H1 (cell line): ENCODE data around the gene ZCCHC3. TPM values are rescaled to one million over a fixed set of nuclear protein-coding genes. Genes with fewer than 3 reads are reported as not detected.
A peak's percentile ranks its signal among the peaks of the same experiment; 100 is the strongest.

Source experiments
- CTCF ChIA-PET: fragments of 300-600 bp; sonication (Branson Sonifier 250); formaldehyde crosslinking; loops from one replicate; lab custom pipeline; 2021; ENCODE audit not compliant: partially characterized antibody; lab: Charles Lee
- POLR2A ChIA-PET: fragments of 300-600 bp; sonication (Branson Sonifier 250); formaldehyde crosslinking; loops from one replicate; lab custom pipeline; 2021; ENCODE audit warnings: inconsistent platforms; ENCODE audit not compliant: partially characterized antibody; lab: Charles Lee
- DNase-seq, 2 experiments: peaks; one replicate each; pipeline versions ENCODE4 v3.0.0 to v3.0.0-alpha.2; 2010 to 2022; ENCODE audit warnings: low spot score in 2 of 2, low read depth in 1 of 2, mixed read lengths in 1 of 2
- FAIRE-seq: peaks from 2 replicates; lab custom pipeline; 2011; peaks lifted over from hg19 to GRCh38; lab: Jason Lieb, UNC
- H2AFZ ChIP-seq: 2 replicates; pipeline ENCODE4 v1.8.1; 2012; ENCODE audit warnings: low read length, inconsistent platforms
- H2AK5ac ChIP-seq: 2 replicates; pipeline ENCODE4 v1.6.1; 2013; ENCODE audit warnings: low read depth, low read length
- H2BK120ac ChIP-seq: replicated peaks from 2 replicates; pipeline ENCODE3; 2013; ENCODE audit warnings: low read depth, low read length, inconsistent platforms
- H2BK12ac ChIP-seq: 2 replicates; pipeline ENCODE4 v1.6.1; 2013; ENCODE audit warnings: low read depth, low read length
- H2BK15ac ChIP-seq: 2 replicates; pipeline ENCODE4 v1.6.1; 2013; ENCODE audit warnings: low read length
- H2BK20ac ChIP-seq: 2 replicates; pipeline ENCODE4 v1.6.1; 2013; ENCODE audit warnings: low read length
- H2BK5ac ChIP-seq: 2 replicates; pipeline ENCODE4 v1.6.1; 2013; ENCODE audit warnings: low read depth, low read length
- H3K14ac ChIP-seq: 2 replicates; pipeline ENCODE4 v1.6.1; 2013; ENCODE audit warnings: inconsistent platforms; ENCODE audit not compliant: insufficient read length
- H3K18ac ChIP-seq: 2 replicates; pipeline ENCODE4 v1.6.1; 2013; ENCODE audit warnings: low read length; ENCODE audit errors: extremely low read depth
- H3K23ac ChIP-seq: 2 replicates; pipeline ENCODE4 v1.6.1; 2013; ENCODE audit warnings: inconsistent platforms; ENCODE audit not compliant: insufficient read length
- H3K23me2 ChIP-seq: 2 replicates; pipeline ENCODE4 v1.6.1; 2013; ENCODE audit warnings: low read depth, low read length
- H3K27ac ChIP-seq: 2 replicates; pipeline ENCODE4 v1.6.1; 2011; ENCODE audit warnings: low read depth, low read length, inconsistent platforms
- H3K27me3 ChIP-seq, 4 experiments: replicated peaks in 1 of 4; 1 replicate in 1 of 4; 2 replicates in 3 of 4; pipeline versions ENCODE4 v1.6.1 to v1.8.1; 2011 to 2013; ENCODE audit warnings: low read length in 3 of 4, mild to moderate bottlenecking in 3 of 4, inconsistent platforms in 2 of 4, mixed read lengths in 2 of 4, moderate library complexity in 1 of 4; ENCODE audit not compliant: control insufficient read depth in 3 of 4, insufficient read depth in 3 of 4; ENCODE audit errors: extremely low read depth in 1 of 4
- H3K36me3 ChIP-seq, 4 experiments: 2 replicates each; pipeline versions ENCODE4 v1.6.1 to v1.8.1; 2011 to 2013; ENCODE audit warnings: mild to moderate bottlenecking in 4 of 4, low read length in 3 of 4, moderate library complexity in 2 of 4, control low read depth in 1 of 4, inconsistent platforms in 1 of 4; ENCODE audit not compliant: insufficient read depth in 4 of 4, control insufficient read depth in 2 of 4
- H3K4ac ChIP-seq: replicated peaks from 2 replicates; pipeline ENCODE3; 2013; ENCODE audit warnings: low read length, low read depth, mixed read lengths, inconsistent platforms; ENCODE audit not compliant: insufficient read length
- H3K4me1 ChIP-seq, 4 experiments: replicated peaks in 1 of 4; 1 replicate in 1 of 4; 2 replicates in 3 of 4; pipeline versions ENCODE4 v1.6.1 to v1.8.1; 2011 to 2013; ENCODE audit warnings: low read length in 3 of 4, inconsistent platforms in 2 of 4, mixed read lengths in 1 of 4; ENCODE audit not compliant: insufficient read depth in 4 of 4, control insufficient read depth in 3 of 4
- H3K4me2 ChIP-seq, 2 experiments: 2 replicates each; pipeline versions ENCODE4 v1.6.1 to v1.8.1; 2011 to 2013; ENCODE audit warnings: low read depth in 2 of 2, low read length in 2 of 2, control low read depth in 1 of 2, inconsistent platforms in 1 of 2, mild to moderate bottlenecking in 1 of 2; ENCODE audit not compliant: insufficient read depth in 1 of 2
- H3K4me3 ChIP-seq, 4 experiments: fragments of 200-600, 300-600 bp in 1 of 4; sonication (generic), shearing (Covaris generic), sonication (Bioruptor Twin) in 1 of 4; 2 replicates each; pipeline versions ENCODE4 v1.5.1 to v1.8.1; 2011 to 2016; ENCODE audit warnings: low read length in 4 of 4, low read depth in 3 of 4, control low read depth in 2 of 4, inconsistent platforms in 2 of 4, mild to moderate bottlenecking in 2 of 4, mixed read lengths in 1 of 4, moderate library complexity in 1 of 4; ENCODE audit not compliant: insufficient read depth in 2 of 4; ENCODE audit errors: extremely low read depth in 1 of 4
- H3K56ac ChIP-seq: replicated peaks from 2 replicates; pipeline ENCODE3; 2013; ENCODE audit warnings: low read depth, mild to moderate bottlenecking, mixed read lengths, low read length, inconsistent platforms; ENCODE audit not compliant: insufficient read length
- H3K79me1 ChIP-seq: 2 replicates; pipeline ENCODE4 v1.6.1; 2013; ENCODE audit warnings: low read depth, low read length, control low read depth
- H3K79me2 ChIP-seq, 2 experiments: 2 replicates each; pipeline versions ENCODE4 v1.6.1 to v1.8.1; 2012 to 2013; ENCODE audit warnings: low read length in 2 of 2, mild to moderate bottlenecking in 2 of 2, inconsistent platforms in 1 of 2; ENCODE audit not compliant: insufficient read depth in 2 of 2, control insufficient read depth in 1 of 2
- H3K9ac ChIP-seq, 4 experiments: replicated peaks in 1 of 4; 1 replicate in 1 of 4; 2 replicates in 3 of 4; pipeline versions ENCODE4 v1.6.1 to v1.8.1; 2011 to 2013; ENCODE audit warnings: low read depth in 3 of 4, low read length in 3 of 4, control low read depth in 2 of 4, mild to moderate bottlenecking in 2 of 4, moderate library complexity in 2 of 4, inconsistent platforms in 1 of 4; ENCODE audit errors: extremely low read depth in 1 of 4
- H3K9me3 ChIP-seq, 2 experiments: 2 replicates each; pipeline versions ENCODE4 v1.6.1 to v1.8.1; 2012 to 2013; ENCODE audit warnings: mild to moderate bottlenecking in 2 of 2, moderate library complexity in 2 of 2, control low read depth in 1 of 2, inconsistent platforms in 1 of 2, low read depth in 1 of 2, low read length in 1 of 2, mixed read lengths in 1 of 2; ENCODE audit not compliant: insufficient read depth in 2 of 2
- H4K20me1 ChIP-seq, 2 experiments: replicated peaks in 1 of 2; 2 replicates each; pipeline versions ENCODE3 to v1.8.1; 2011 to 2013; ENCODE audit warnings: inconsistent platforms in 2 of 2, low read length in 2 of 2, mild to moderate bottlenecking in 1 of 2; ENCODE audit not compliant: insufficient read depth in 2 of 2, control insufficient read depth in 1 of 2
- H4K5ac ChIP-seq: 2 replicates; pipeline ENCODE4 v1.6.1; 2013; ENCODE audit warnings: low read length, low read depth, mixed read lengths, inconsistent platforms; ENCODE audit not compliant: insufficient read length
- H4K8ac ChIP-seq: 2 replicates; pipeline ENCODE4 v1.8.0; 2013; ENCODE audit warnings: mild to moderate bottlenecking, moderate library complexity, low read length, inconsistent platforms; ENCODE audit not compliant: insufficient read depth; ENCODE audit errors: extremely low read depth
- H4K91ac ChIP-seq: replicated peaks from 2 replicates; pipeline ENCODE3; 2013; ENCODE audit warnings: low read length, mixed read lengths, inconsistent platforms; ENCODE audit not compliant: insufficient read length
- BRCA1 ChIP-seq: IDR thresholded peaks from 2 replicates; pipeline ENCODE4 v1.6.1; 2012; ENCODE audit warnings: low read depth, low read length, improper control_type of control experiment
- CBX5 ChIP-seq: fragments of 300-800, 300-1000 bp; sonication (generic); IDR thresholded peaks from 2 replicates; pipeline ENCODE4 v1.7.1; 2016; ENCODE audit warnings: antibody characterized with exemption, low read length, low read depth
- CBX8 ChIP-seq: fragments of 300-800, 300-1000 bp; sonication (generic); IDR thresholded peaks from 2 replicates; pipeline ENCODE4 v1.7.1; 2016; ENCODE audit warnings: low read depth, low read length, borderline replicate concordance
- CEBPB ChIP-seq: IDR thresholded peaks from 2 replicates; pipeline ENCODE4 v1.6.1; 2012; ENCODE audit warnings: low read depth, low read length
- HDAC2 ChIP-seq, 2 experiments: fragments of 300-600 bp in 1 of 2; sonication (generic) in 1 of 2; IDR thresholded peaks; 2 replicates each; pipeline ENCODE4 v1.6.1; 2011 to 2012; ENCODE audit warnings: low read depth in 2 of 2, low read length in 2 of 2, mild to moderate bottlenecking in 2 of 2, moderate library complexity in 2 of 2, borderline replicate concordance in 1 of 2, inconsistent platforms in 1 of 2
- JUND ChIP-seq: IDR thresholded peaks from 2 replicates; pipeline ENCODE4 v1.6.1; 2011; ENCODE audit warnings: mild to moderate bottlenecking, improper control_type of control experiment, low read length
- RAD21 ChIP-seq, 2 experiments: IDR thresholded peaks in 1 of 2; conservative IDR thresholded peaks in 1 of 2; 2 replicates each; pipeline ENCODE4 v1.6.1; 2011; ENCODE audit warnings: low read depth in 2 of 2, low read length in 2 of 2, improper control_type of control experiment in 1 of 2, inconsistent platforms in 1 of 2, mild to moderate bottlenecking in 1 of 2, moderate library complexity in 1 of 2
- RFX5 ChIP-seq: IDR thresholded peaks from 2 replicates; pipeline ENCODE4 v1.6.1; 2011; ENCODE audit warnings: low read depth, low read length, improper control_type of control experiment, borderline replicate concordance
- SP2 ChIP-seq: IDR thresholded peaks from 2 replicates; pipeline ENCODE4 v1.6.1; 2012; ENCODE audit warnings: mild to moderate bottlenecking, low read length, inconsistent platforms
- TAF7 ChIP-seq: optimal IDR thresholded peaks from 2 replicates; pipeline ENCODE3; 2011; ENCODE audit warnings: low read depth, mild to moderate bottlenecking, inconsistent platforms, low read length, moderate library complexity, borderline replicate concordance
- WGBS, 2 experiments: shearing (Covaris generic) in 1 of 2; methylation state at CpG; one replicate each; pipeline versions ENCODE4 v1.1.6 to v1.1.7; 2013 to 2015; ENCODE audit warnings: low lambda C conversion rate in 2 of 2, mixed read lengths in 2 of 2, inconsistent platforms in 1 of 2, low coverage in 1 of 2, missing lambda C conversion rate in 1 of 2; ENCODE audit not compliant: insufficient replicate concordance in 2 of 2, insufficient coverage in 1 of 2, insufficient read length in 1 of 2; ENCODE audit errors: extremely low coverage in 1 of 2, missing lambda C conversion rate in 1 of 2; 5-methylcytosine and 5-hydroxymethylcytosine counted together
- polyA plus RNA-seq, 7 experiments: library from polyadenylated mRNA; depleted of rRNA in 3 of 7; stranded (reverse) in 5 of 7; unstranded in 2 of 7; fragments of >200 nt in 5 of 7; fragments of 200-250 nt in 2 of 7; gene quantifications; 1 replicate in 5 of 7; 2 replicates in 1 of 7; 4 replicates in 1 of 7; pipeline versions ENCODE4 v1.2.1 to v1.2.3, GENCODE V29; 2011 to 2013; ENCODE audit warnings: missing spikeins in 2 of 7, mixed read lengths in 2 of 7
- total RNA-seq: library from RNA; stranded (reverse); fragmentation: NEBNext Ultra II Directional; extraction: Animal tissue kit (Norgen Biotek cat#: 25700); gene quantifications from 2 replicates; pipeline ENCODE4 v1.2.1, GENCODE V29; 2021

Gene ZCCHC3
- total and polyA plus RNA-seq, 2 of the 8 experiments (the other 6 are each of a cell fraction or from before 2014, with no cell fraction given) = 33.7 to 52.4 TPM

- no peaks in the 10 kb centered on the region for H3K27me3 ChIP-seq
- peak overlapping the region; percentile 88 for H2BK5ac ChIP-seq
- no peak overlapping the region for H3K23ac ChIP-seq
- peak overlapping the region; percentile 88; the same call in 1 of the 2 replicates for H2BK15ac ChIP-seq
- H3K79me1 ChIP-seq = peaks cover 7% of the 10 kb centered on the region
- H3K9me3 ChIP-seq = no peaks in the 10 kb centered on the region
- H3K36me3 ChIP-seq = peaks cover 0 to 3% (median 0%) of the 10 kb centered on the region in 4 experiments; a peak in 1 of 8 replicates
- H3K4me1 ChIP-seq = peaks cover 4 to 27% (median 17%) of the 10 kb centered on the region in 4 experiments
- H4K8ac ChIP-seq = peak overlapping the region; percentile 21
- peak overlapping the region; percentile 84 to 92 for H3K4me2 ChIP-seq
- FAIRE-seq (no peak), DNase-seq (peak in 1 of 2 experiments; percentile 95)
- no peak overlapping the region for H3K14ac ChIP-seq
- H3K9ac ChIP-seq = peak overlapping the region in 3 of 4 experiments; percentile 62 to 69 (median 67); a peak in 5 of 7 replicates
- H2BK12ac ChIP-seq = peak overlapping the region; percentile 60; the same call in 1 of the 2 replicates
- H4K5ac ChIP-seq = peak overlapping the region; percentile 87
- H4K20me1 ChIP-seq = peaks cover 11 to 17% of the 10 kb centered on the region in 2 experiments
- H2BK20ac ChIP-seq = no peak overlapping the region
- peak overlapping the region; percentile 54 for H3K56ac ChIP-seq
- H3K79me2 ChIP-seq = peaks cover 7 to 29% of the 10 kb centered on the region in 2 experiments
- H2AK5ac ChIP-seq = peak overlapping the region; percentile 59; the same call in 1 of the 2 replicates
- peaks cover 9% of the 10 kb centered on the region; the same call in 1 of the 2 replicates for H3K23me2 ChIP-seq
- 2% methylated on average over 47 of the region's 69 CpGs; no CpG with 5 or more reads in 1 of the 2 experiments for WGBS, 2 experiments
- peak overlapping the region; percentile 63 to 92 (median 73) for H3K4me3 ChIP-seq
- POLR2A ChIA-PET = interaction anchor here (0.8 to 7.7 kb wide), 21 partner anchors 9 to 220 kb away, joined by 3 to 97 read pairs (median 5); partner anchors contain the start of genes CSNK2A1, NRSN2 and TRIB3
- no peak overlapping the region for H2AFZ ChIP-seq
- H3K27ac ChIP-seq = peak overlapping the region; percentile 69
- CTCF ChIA-PET = interaction anchor here (0.7 to 5.7 kb wide), 8 partner anchors 15 to 98 kb away, joined by 3 to 36 read pairs (median 4); partner anchors contain the start of genes DEFB129 and ZCCHC3
- peak overlapping the region; percentile 81 for H3K4ac ChIP-seq
- H4K91ac ChIP-seq = peak overlapping the region; percentile 98
- peak overlapping the region; percentile 98 for H3K18ac ChIP-seq
- peak overlapping the region; percentile 24 for H2BK120ac ChIP-seq
- TF ChIP-seq RFX5 = peak; percentile 64; the same call in 1 of the 2 replicates
- TF ChIP-seq RAD21 (IDR thresholded peaks at IDR 0.05 in 1 of 2, conservative IDR thresholded peaks at IDR 0.05 in 1 of 2; ENCODE audit: low read depth in 2 of 2, low read length in 2 of 2) = peak; percentile 20 to 42
- peak; percentile 10 to 83; a peak in 1 of 4 replicates for TF ChIP-seq HDAC2 (IDR thresholded peaks at IDR 0.05; ENCODE audit: borderline replicate concordance in 1 of 2, low read depth in 2 of 2, low read length in 2 of 2)
- no peak for TF ChIP-seq CBX8
- no peak for TF ChIP-seq JUND
- no peak for TF ChIP-seq CBX5
- TF ChIP-seq TAF7 = peak; percentile 46
- no peak for TF ChIP-seq BRCA1
- TF ChIP-seq SP2 = no peak
- no peak for TF ChIP-seq CEBPB
Observed at GRCh38 chr20:324177-325044, 27.0 kb downstream of the ZCCHC3 start.
